ENCODE results near the gene PPM1M. TPM values are rescaled to one million over a fixed set of nuclear protein-coding genes. Genes with fewer than 3 reads are reported as not detected.

Gene PPM1M
- total RNA-seq, 1 donor from 2014 or later: 8.0 TPM

GRCh38 chr3:52297242-52298148 lies 51.9 kb downstream of the PPM1M start:
- Mint-ChIP-seq H3K27me3 (no peaks in the 10 kb centered on the region), H3K4me1 (ENCODE audit: unreplicated experiment) (peaks cover 16% of the 10 kb centered on the region), H3K36me3 (no peaks in the 10 kb centered on the region), H3K27ac (no peak overlapping the region), H3K4me3 (peak overlapping the region; percentile 75), H3K9me3 (no peaks in the 10 kb centered on the region)
- TF ChIP-seq CTCF (conservative IDR thresholded peaks at IDR 0.05): no peak
- no peak for DNase-seq (ENCODE audit: extremely low spot score, unreplicated experiment)

- Mint-ChIP-seq H3K36me3 (no peaks in the 10 kb centered on the region), H3K4me3 (peak overlapping the region; percentile 79), H3K4me1 (ENCODE audit: unreplicated experiment) (peaks cover 16% of the 10 kb centered on the region), H3K9me3 (no peaks in the 10 kb centered on the region), H3K27ac (no peak overlapping the region), H3K27me3 (no peaks in the 10 kb centered on the region)
- DNase-seq (ENCODE audit: extremely low spot score, unreplicated experiment): no peak
- no peak for TF ChIP-seq CTCF (conservative IDR thresholded peaks at IDR 0.05)
Observed at GRCh38 chr3:52298149-52299098, 52.9 kb downstream of the PPM1M start.

- DNase-seq (ENCODE audit: extremely low spot score, unreplicated experiment): no peak
- peak overlapping the region; percentile 59 for H3K27ac Mint-ChIP-seq
- H3K9me3 Mint-ChIP-seq: no peaks in the 10 kb centered on the region
- TF ChIP-seq CTCF (conservative IDR thresholded peaks at IDR 0.05): no peak
- H3K36me3 Mint-ChIP-seq: no peaks in the 10 kb centered on the region
- peak overlapping the region; percentile 79 for H3K4me3 Mint-ChIP-seq
- peaks cover 16% of the 10 kb centered on the region for H3K4me1 Mint-ChIP-seq (ENCODE audit: unreplicated experiment)
- H3K27me3 Mint-ChIP-seq: no peaks in the 10 kb centered on the region
Observed at GRCh38 chr3:52299247-52299878, 53.8 kb downstream of the PPM1M start.

Small RNA genes lying within 50 kb of the gene (microRNA-seq; reads per million reads assigned to microRNA genes)
- gene MIR135A1: 5.0 reads per million, percentile 18 among the genes with 10 or more reads in this experiment
- gene MIRLET7G: 18,850 reads per million, percentile 98 among the genes with 10 or more reads in this experiment

Other genes with a start within 250 kb of the PPM1M start
- gene RPL29, start 249.9 kb upstream of the PPM1M start, total RNA-seq (ENCODE audit: low replicate concordance): 1,439 and 1,690 TPM in 2 replicates
- gene DUSP7, start 189.2 kb upstream of the PPM1M start, total RNA-seq (ENCODE audit: low replicate concordance): 11.9 and 25.9 TPM in 2 replicates
- 10.5 and 19.1 TPM in 2 replicates for gene POC1A, start 91.3 kb upstream of the PPM1M start, total RNA-seq (ENCODE audit: low replicate concordance)
- gene ALAS1, start 47.6 kb upstream of the PPM1M start, total RNA-seq (ENCODE audit: low replicate concordance): 57.1 and 60.8 TPM in 2 replicates
- 0.22 TPM in 1 of 2 replicates, not detected in the other for gene TLR9, start 20.1 kb upstream of the PPM1M start, total RNA-seq (ENCODE audit: low replicate concordance)
- gene TWF2, start 6.6 kb upstream of the PPM1M start, total RNA-seq (ENCODE audit: low replicate concordance): 33.7 and 39.3 TPM in 2 replicates
- gene WDR82, start 32.9 kb downstream of the PPM1M start, total RNA-seq (ENCODE audit: low replicate concordance): 74.2 and 96.8 TPM in 2 replicates
- gene GLYCTK, start 42.1 kb downstream of the PPM1M start, total RNA-seq (ENCODE audit: low replicate concordance): 29.7 and 50.5 TPM in 2 replicates
- 2.6 and 7.3 TPM in 2 replicates for gene DNAH1, start 70.6 kb downstream of the PPM1M start, total RNA-seq (ENCODE audit: low replicate concordance)
- gene BAP1, start 164.2 kb downstream of the PPM1M start, total RNA-seq (ENCODE audit: low replicate concordance): 80.9 and 106 TPM in 2 replicates
- 3.9 and 8.2 TPM in 2 replicates for gene PHF7, start 164.9 kb downstream of the PPM1M start, total RNA-seq (ENCODE audit: low replicate concordance)
- 0.45 and 0.77 TPM in 2 replicates for gene SEMA3G, start 199.3 kb downstream of the PPM1M start, total RNA-seq (ENCODE audit: low replicate concordance)
- gene TNNC1, start 208.3 kb downstream of the PPM1M start, total RNA-seq (ENCODE audit: low replicate concordance): 6.6 and 16.6 TPM in 2 replicates
- gene NISCH, start 209.8 kb downstream of the PPM1M start, total RNA-seq (ENCODE audit: low replicate concordance): 105 and 149 TPM in 2 replicates
- gene STAB1, start 249.6 kb downstream of the PPM1M start, total RNA-seq (ENCODE audit: low replicate concordance): 0.12 TPM in 1 of 2 replicates, not detected in the other